ENCODE results near the gene UBN2.

The UBN2 gene

GRCh38 chr7:139340037-139340807 lies 109.2 kb downstream of the UBN2 start:
- in situ Hi-C loops (cut with HindIII; ENCODE audit: low pct_ligation_motif_present, low sequenced_read_pairs) = no loop called here
- TF ChIP-seq CTCF (IDR thresholded peaks at IDR 0.05; ENCODE audit: low read depth, low read length, missing control alignments) = peak; percentile 86
- no peaks in the 10 kb centered on the region for H3K36me3 ChIP-seq (replicated peaks)
- peak overlapping the region; percentile 95 for H3K27ac ChIP-seq
- peak overlapping the region; percentile 94 for H3K4me3 ChIP-seq (ENCODE audit: low read depth, low read length)
- DNase-seq = peak; percentile 99
- H3K27me3 ChIP-seq (replicated peaks) = no peaks in the 10 kb centered on the region

GRCh38 chr7:139340808-139341057 lies 109.7 kb downstream of the UBN2 start:
- DNase-seq = peak; percentile 92
- in situ Hi-C loops (cut with HindIII; ENCODE audit: low pct_ligation_motif_present, low sequenced_read_pairs) = no loop called here

GRCh38 chr7:139341058-139341775 lies 110.2 kb downstream of the UBN2 start, which contains the start of gene FMC1:
TSS of gene FMC1 (plus strand) at chr7:139341337. CDS start at chr7:139341385, 48 bp downstream.
- Histone ChIP-seq H3K36me3 (replicated peaks) (peaks cover 1% of the 10 kb centered on the region), H3K27me3 (replicated peaks) (no peaks in the 10 kb centered on the region), H3K4me3 (ENCODE audit: low read depth, low read length) (peak within 1 kb of the TSS; percentile 94), H3K27ac (peak within 1 kb of the TSS; percentile 95)
- peak; percentile 88 for DNase-seq
- peak; percentile 49 for TF ChIP-seq CTCF (IDR thresholded peaks at IDR 0.05; ENCODE audit: low read depth, low read length, missing control alignments)
- in situ Hi-C loops (cut with HindIII; ENCODE audit: low pct_ligation_motif_present, low sequenced_read_pairs) = no loop called here

More at GRCh38 chr7:139340808-139341057, 109.7 kb downstream of the UBN2 start:
- TF ChIP-seq CTCF (IDR thresholded peaks at IDR 0.05; ENCODE audit: low read depth, low read length, missing control alignments) = no peak
- H3K27ac ChIP-seq = peak overlapping the region; percentile 95
- no peaks in the 10 kb centered on the region for H3K27me3 ChIP-seq (replicated peaks)
- H3K4me3 ChIP-seq (ENCODE audit: low read depth, low read length) = peak overlapping the region; percentile 94
- no peaks in the 10 kb centered on the region for H3K36me3 ChIP-seq (replicated peaks)

GRCh38 chr7:139341776-139342226 lies 110.8 kb downstream of the UBN2 start:
- in situ Hi-C loops (cut with HindIII; ENCODE audit: low pct_ligation_motif_present, low sequenced_read_pairs) = no loop called here
- DNase-seq = no peak
- H3K27me3 ChIP-seq (replicated peaks) = no peaks in the 10 kb centered on the region
- peaks cover 3% of the 10 kb centered on the region for H3K36me3 ChIP-seq (replicated peaks)
- peak overlapping the region; percentile 94 for H3K4me3 ChIP-seq (ENCODE audit: low read depth, low read length)
- peak overlapping the region; percentile 95 for H3K27ac ChIP-seq
- TF ChIP-seq CTCF (IDR thresholded peaks at IDR 0.05; ENCODE audit: low read depth, low read length, missing control alignments) = no peak

GRCh38 chr7:139345042-139345441 lies 114.0 kb downstream of the UBN2 start:
- TF ChIP-seq CTCF (IDR thresholded peaks at IDR 0.05; ENCODE audit: low read depth, low read length, missing control alignments) = no peak
- DNase-seq = no peak
- in situ Hi-C loops (cut with HindIII; ENCODE audit: low pct_ligation_motif_present, low sequenced_read_pairs) = no loop called here
- no peak overlapping the region for H3K27ac ChIP-seq
- H3K27me3 ChIP-seq (replicated peaks) = no peaks in the 10 kb centered on the region
- H3K36me3 ChIP-seq (replicated peaks) = peaks cover 5% of the 10 kb centered on the region
- H3K4me3 ChIP-seq (ENCODE audit: low read depth, low read length) = no peak overlapping the region

Data from brain microvascular endothelial cell (primary cell).